ENCODE results near the gene GDPD3. TPM values are rescaled to one million over a fixed set of nuclear protein-coding genes. Genes with fewer than 3 reads are reported as not detected.

Gene GDPD3
- total and polyA plus RNA-seq, 9 of the 15 experiments (the other 6 are each of a cell fraction or from before 2014, with no cell fraction given): 0.47 to 3.9 (median 1.1) TPM

DNA sequence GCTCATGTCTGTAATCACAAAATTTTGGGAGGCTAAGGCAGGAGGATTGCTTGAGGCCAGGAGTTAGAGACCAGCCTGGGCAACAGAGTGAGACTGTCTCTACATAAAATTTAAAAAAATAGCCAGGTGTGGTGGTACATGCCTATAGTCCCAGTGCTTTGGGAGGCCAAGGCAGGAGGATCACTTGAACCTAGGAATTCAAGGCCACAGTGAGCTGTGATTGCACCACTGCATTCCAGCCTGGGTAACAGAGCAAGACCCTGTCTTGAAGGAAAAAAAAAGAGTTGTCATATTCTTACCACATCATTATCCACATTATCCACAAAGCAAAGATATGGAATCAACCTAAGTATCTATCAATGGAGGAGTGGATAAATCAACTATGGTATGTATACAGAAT, 30.7 kb upstream of the GDPD3 start:
- no peak overlapping the region for H3K4me2 ChIP-seq (ENCODE audit: insufficient read depth, low read length)
- no peaks in the 10 kb centered on the region for H3K27me3 ChIP-seq (ENCODE audit: control insufficient read depth in 2 of 2, insufficient read depth in 2 of 2, low read length in 2 of 2)
- no peak for FAIRE-seq
- in situ Hi-C loops (cut with MboI) (loop anchor here (25.0 kb wide), 1 partner anchor 682 kb away; the partner anchor contains the start of genes BOLA2, SLX1B and SULT1A4), intact Hi-C loops (cut with micrococcal nuclease) (no loop called here)
- ChIA-PET POLR2A (no interaction called here), CTCF (ENCODE audit: low intra/inter-chr PET ratio) (no interaction called here)
- no peak overlapping the region for H2AFZ ChIP-seq (ENCODE audit: low read depth, low read length)
- H3K79me2 ChIP-seq (ENCODE audit: control insufficient read depth, insufficient read depth, low read length): no peaks in the 10 kb centered on the region
- peaks cover 6 to 7% of the 10 kb centered on the region in 2 experiments; a peak in 4 of 5 replicates for H3K4me1 ChIP-seq (replicated peaks in 1 of 2; ENCODE audit: control insufficient read depth in 2 of 2, insufficient read depth in 2 of 2, low read length in 2 of 2)
- H3K36me3 ChIP-seq (ENCODE audit: control insufficient read depth, insufficient read depth, low read length): no peaks in the 10 kb centered on the region
- no peaks in the 10 kb centered on the region for H3K9me1 ChIP-seq (ENCODE audit: control insufficient read depth, insufficient read depth, low read length)
- H3K9ac ChIP-seq (ENCODE audit: insufficient read depth in 1 of 2, low read depth in 2 of 2, low read length in 2 of 2): no peak overlapping the region
- H3K27ac ChIP-seq (ENCODE audit: extremely low read depth, low read depth, low read length): no peak overlapping the region
- ATAC-seq: no peak
- no TSS peak for BruUV-seq (replicated peaks)
- H3K9me3 ChIP-seq (replicated peaks; ENCODE audit: control insufficient read depth, insufficient read depth, low read depth, low read length): peaks cover 3% of the 10 kb centered on the region; the same call in 1 of the 2 replicates
- DNase-seq (ENCODE audit: extremely low read depth in 1 of 4, low spot score in 3 of 4): no peak
- no peak overlapping the region for H3K4me3 ChIP-seq
- TF ChIP-seq, protein P1, sequence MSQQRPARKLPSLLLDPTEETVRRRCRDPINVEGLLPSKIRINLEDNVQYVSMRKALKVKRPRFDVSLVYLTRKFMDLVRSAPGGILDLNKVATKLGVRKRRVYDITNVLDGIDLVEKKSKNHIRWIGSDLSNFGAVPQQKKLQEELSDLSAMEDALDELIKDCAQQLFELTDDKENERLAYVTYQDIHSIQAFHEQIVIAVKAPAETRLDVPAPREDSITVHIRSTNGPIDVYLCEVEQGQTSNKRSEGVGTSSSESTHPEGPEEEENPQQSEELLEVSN (IDR thresholded peaks at IDR 0.05; ENCODE audit: borderline replicate concordance in 1 of 2, extremely low read depth in 1 of 2, insufficient read depth in 1 of 2, insufficient read length in 1 of 2, low read depth in 1 of 2, low read length in 1 of 2, poor library complexity in 1 of 2, severe bottlenecking in 1 of 2): no peak
- TF ChIP-seq, protein P2, sequence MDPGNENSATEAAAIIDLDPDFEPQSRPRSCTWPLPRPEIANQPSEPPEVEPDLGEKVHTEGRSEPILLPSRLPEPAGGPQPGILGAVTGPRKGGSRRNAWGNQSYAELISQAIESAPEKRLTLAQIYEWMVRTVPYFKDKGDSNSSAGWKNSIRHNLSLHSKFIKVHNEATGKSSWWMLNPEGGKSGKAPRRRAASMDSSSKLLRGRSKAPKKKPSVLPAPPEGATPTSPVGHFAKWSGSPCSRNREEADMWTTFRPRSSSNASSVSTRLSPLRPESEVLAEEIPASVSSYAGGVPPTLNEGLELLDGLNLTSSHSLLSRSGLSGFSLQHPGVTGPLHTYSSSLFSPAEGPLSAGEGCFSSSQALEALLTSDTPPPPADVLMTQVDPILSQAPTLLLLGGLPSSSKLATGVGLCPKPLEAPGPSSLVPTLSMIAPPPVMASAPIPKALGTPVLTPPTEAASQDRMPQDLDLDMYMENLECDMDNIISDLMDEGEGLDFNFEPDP (CRISPR knock-in tag; IDR thresholded peaks at IDR 0.05): no peak
- no peak for TF ChIP-seq BHLHE40 (IDR thresholded peaks at IDR 0.05; ENCODE audit: low read length)
- TF ChIP-seq HNRNPK (IDR thresholded peaks at IDR 0.05; ENCODE audit: low read depth, low read length, poor library complexity, severe bottlenecking): no peak
- TF ChIP-seq PPARD (CRISPR knock-in tag; IDR thresholded peaks at IDR 0.05): no peak
- TF ChIP-seq FOXK2 (conservative IDR thresholded peaks at IDR 0.05 in 1 of 2, IDR thresholded peaks at IDR 0.05 in 1 of 2; ENCODE audit: low read depth in 2 of 2): no peak
- TF ChIP-seq, protein P3, sequence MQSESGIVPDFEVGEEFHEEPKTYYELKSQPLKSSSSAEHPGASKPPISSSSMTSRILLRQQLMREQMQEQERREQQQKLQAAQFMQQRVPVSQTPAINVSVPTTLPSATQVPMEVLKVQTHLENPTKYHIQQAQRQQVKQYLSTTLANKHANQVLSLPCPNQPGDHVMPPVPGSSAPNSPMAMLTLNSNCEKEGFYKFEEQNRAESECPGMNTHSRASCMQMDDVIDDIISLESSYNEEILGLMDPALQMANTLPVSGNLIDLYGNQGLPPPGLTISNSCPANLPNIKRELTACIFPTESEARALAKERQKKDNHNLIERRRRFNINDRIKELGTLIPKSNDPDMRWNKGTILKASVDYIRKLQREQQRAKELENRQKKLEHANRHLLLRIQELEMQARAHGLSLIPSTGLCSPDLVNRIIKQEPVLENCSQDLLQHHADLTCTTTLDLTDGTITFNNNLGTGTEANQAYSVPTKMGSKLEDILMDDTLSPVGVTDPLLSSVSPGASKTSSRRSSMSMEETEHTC (IDR thresholded peaks at IDR 0.05): no peak
- H4K20me1 ChIP-seq (replicated peaks; ENCODE audit: control insufficient read depth, insufficient read depth, low read length): no peaks in the 10 kb centered on the region

All from K562 (cell line).